Glutamatergic neuron (in vitro differentiated cells): ENCODE measurements around the gene NGEF. TPM values are rescaled to one million over a fixed set of nuclear protein-coding genes. Genes with fewer than 3 reads are reported as not detected.
A peak's percentile ranks its signal among the peaks of the same experiment; 100 is the strongest.

ENCODE experiments used
- DNase-seq: peaks from one replicate; pipeline ENCODE4 v3.0.0; 2022
- H3K27ac Mint-ChIP-seq: one replicate; pipeline ENCODE4 v1.8.0; 2020; ENCODE audit warnings: mild to moderate bottlenecking, mixed read lengths, inconsistent platforms; ENCODE audit not compliant: unreplicated experiment
- H3K27me3 Mint-ChIP-seq: one replicate; pipeline ENCODE4 v1.8.0; 2020; ENCODE audit warnings: mild to moderate bottlenecking, moderate library complexity, mixed read lengths, inconsistent platforms; ENCODE audit not compliant: unreplicated experiment
- H3K36me3 Mint-ChIP-seq: one replicate; pipeline ENCODE4 v1.8.0; 2020; ENCODE audit warnings: mild to moderate bottlenecking, mixed read lengths, inconsistent platforms; ENCODE audit not compliant: unreplicated experiment
- H3K4me1 Mint-ChIP-seq: one replicate; pipeline ENCODE4 v1.8.0; 2020; ENCODE audit warnings: mild to moderate bottlenecking, low read depth, mixed read lengths, inconsistent platforms; ENCODE audit not compliant: unreplicated experiment
- H3K4me3 Mint-ChIP-seq: one replicate; pipeline ENCODE4 v1.8.0; 2020; ENCODE audit warnings: mild to moderate bottlenecking, mixed read lengths, inconsistent platforms; ENCODE audit not compliant: unreplicated experiment
- H3K9me3 Mint-ChIP-seq: one replicate; pipeline ENCODE4 v1.8.0; 2020; ENCODE audit warnings: mild to moderate bottlenecking, moderate library complexity, mixed read lengths, inconsistent platforms; ENCODE audit not compliant: unreplicated experiment
- CTCF ChIP-seq: fragments of 200-600 bp; sonication (generic); IDR thresholded peaks from one replicate; pipeline ENCODE4 v1.5.0; 2021; ENCODE audit not compliant: partially characterized antibody, unreplicated experiment
- total RNA-seq: library from RNA; stranded (reverse); fragmentation: NEBNext Ultra II Directional; extraction: Animal tissue kit (Norgen Biotek cat#: 25700); gene quantifications from one replicate; pipeline ENCODE4 v1.2.1, GENCODE V29; 2021; ENCODE audit not compliant: unreplicated experiment

Gene NGEF
- total RNA-seq, 1 donor from 2014 or later: 7.2 TPM

- Mint-ChIP-seq H3K36me3 (no peaks in the 10 kb centered on the region), H3K4me1 (peaks cover 3% of the 10 kb centered on the region), H3K27ac (no peak overlapping the region), H3K4me3 (no peak overlapping the region), H3K9me3 (peaks cover 2% of the 10 kb centered on the region), H3K27me3 (peaks cover 1% of the 10 kb centered on the region)
- no peak for TF ChIP-seq CTCF
- no peak for DNase-seq
Observed at GRCh38 chr2:232896111-232896510, 116.9 kb downstream of the NGEF start.

- Mint-ChIP-seq H3K4me1 (peaks cover 3% of the 10 kb centered on the region), H3K4me3 (no peak overlapping the region), H3K36me3 (no peaks in the 10 kb centered on the region), H3K9me3 (peaks cover 2% of the 10 kb centered on the region), H3K27ac (no peak overlapping the region), H3K27me3 (peaks cover 1% of the 10 kb centered on the region)
- DNase-seq: no peak
- no peak for TF ChIP-seq CTCF
Observed at GRCh38 chr2:232894746-232895145, 118.3 kb downstream of the NGEF start.

- peaks cover 2% of the 10 kb centered on the region for H3K9me3 Mint-ChIP-seq
- TF ChIP-seq CTCF: no peak
- H3K27me3 Mint-ChIP-seq: peaks cover 2% of the 10 kb centered on the region
- peak overlapping the region; percentile 22 for H3K27ac Mint-ChIP-seq
- no peak for DNase-seq
- H3K4me3 Mint-ChIP-seq: no peak overlapping the region
- H3K4me1 Mint-ChIP-seq: peaks cover 3% of the 10 kb centered on the region
- no peaks in the 10 kb centered on the region for H3K36me3 Mint-ChIP-seq
Observed at GRCh38 chr2:232894251-232894650, 118.8 kb downstream of the NGEF start.

GRCh38 chr2:232893834-232894233 is 119.2 kb downstream of the NGEF start:
- peaks cover 3% of the 10 kb centered on the region for H3K4me1 Mint-ChIP-seq

GRCh38 chr2:232892843-232893242 is 120.2 kb downstream of the NGEF start:
- H3K4me1 Mint-ChIP-seq: peaks cover 3% of the 10 kb centered on the region
- DNase-seq: no peak
- TF ChIP-seq CTCF: no peak
- H3K9me3 Mint-ChIP-seq: peaks cover 2% of the 10 kb centered on the region
- H3K4me3 Mint-ChIP-seq: no peak overlapping the region
- no peaks in the 10 kb centered on the region for H3K36me3 Mint-ChIP-seq
- peaks cover 4% of the 10 kb centered on the region for H3K27me3 Mint-ChIP-seq
- no peak overlapping the region for H3K27ac Mint-ChIP-seq

More at GRCh38 chr2:232893834-232894233, 119.2 kb downstream of the NGEF start:
- Mint-ChIP-seq H3K4me3 (no peak overlapping the region), H3K9me3 (peaks cover 2% of the 10 kb centered on the region), H3K27ac (peak overlapping the region; percentile 22), H3K27me3 (peaks cover 5% of the 10 kb centered on the region), H3K36me3 (no peaks in the 10 kb centered on the region)
- no peak for DNase-seq
- no peak for TF ChIP-seq CTCF
